SK-N-MC (cell line): ENCODE data around the gene VAMP8.

Experiments used
- EZH2 ChIP-seq: fragments of 200-600 bp; sonication (generic); IDR thresholded peaks from one replicate; pipeline ENCODE4 v1.6.1; 2017; ENCODE audit warnings: antibody characterized with exemption
- FOXP2 ChIP-seq: optimal IDR thresholded peaks from 2 replicates; pipeline ENCODE3; 2011; ENCODE audit warnings: mild to moderate bottlenecking, moderate library complexity; ENCODE audit not compliant: insufficient read depth; ENCODE audit errors: extremely low read length, control extremely low read depth
- POLR2AphosphoS5 ChIP-seq: IDR thresholded peaks from 2 replicates; pipeline ENCODE4 v1.6.1; 2012; ENCODE audit warnings: mild to moderate bottlenecking, low read depth, low read length, borderline replicate concordance

GRCh38 chr2:85539361-85540132 lies 37.8 kb upstream of the VAMP8 start:
- TF ChIP-seq EZH2 (no peak), POLR2AphosphoS5 (no peak; the same call in 1 of the 2 replicates), FOXP2 (no peak)
